ENCODE data around the gene C1QTNF8. TPM values are rescaled to one million over a fixed set of nuclear protein-coding genes. Genes with fewer than 3 reads are reported as not detected.

Gene C1QTNF8
- total RNA-seq, 1 donor, result not detected

DNA sequence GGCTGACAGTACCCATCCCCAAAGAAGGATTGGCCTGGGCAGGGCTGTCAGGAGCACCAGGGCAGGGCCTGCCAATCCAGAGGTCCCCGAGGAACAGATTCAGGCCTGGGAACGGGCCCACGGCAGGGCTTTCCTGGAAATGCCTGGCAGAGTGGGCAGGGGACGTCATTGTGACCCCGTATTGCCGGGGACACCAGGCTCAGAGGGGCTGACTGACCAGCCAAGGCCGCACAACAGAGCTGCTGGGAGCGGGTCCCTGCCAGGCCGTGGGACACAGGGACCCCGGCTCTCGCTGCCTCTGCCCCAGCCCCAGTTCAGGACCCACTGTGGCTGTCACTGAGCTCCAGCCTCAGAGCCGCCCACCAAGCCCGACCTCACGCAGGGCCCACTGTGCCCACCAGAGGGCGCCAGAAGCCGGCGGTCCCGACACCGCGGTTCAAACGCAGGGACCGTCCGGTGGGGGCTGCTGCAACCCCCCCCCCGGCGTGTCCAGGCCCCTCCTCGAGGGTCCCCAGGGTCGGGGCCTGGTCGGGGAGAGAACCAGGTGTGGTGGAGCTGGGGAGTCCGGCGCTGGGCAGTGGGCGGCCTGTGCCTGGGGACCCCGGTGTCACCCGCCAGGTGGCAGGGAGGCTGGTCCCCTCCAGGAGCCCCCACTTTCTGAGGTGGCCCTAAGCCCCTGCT is 38.7 kb downstream of the C1QTNF8 start:
- Histone ChIP-seq H3K4me1 (ENCODE audit: insufficient read depth, low read length) (no peaks in the 10 kb centered on the region), H3K4me3 (ENCODE audit: low read length) (no peak overlapping the region), H3K9me3 (ENCODE audit: low read depth, low read length) (no peaks in the 10 kb centered on the region), H3K27me3 (ENCODE audit: insufficient read depth, low read length) (no peaks in the 10 kb centered on the region)

DNA sequence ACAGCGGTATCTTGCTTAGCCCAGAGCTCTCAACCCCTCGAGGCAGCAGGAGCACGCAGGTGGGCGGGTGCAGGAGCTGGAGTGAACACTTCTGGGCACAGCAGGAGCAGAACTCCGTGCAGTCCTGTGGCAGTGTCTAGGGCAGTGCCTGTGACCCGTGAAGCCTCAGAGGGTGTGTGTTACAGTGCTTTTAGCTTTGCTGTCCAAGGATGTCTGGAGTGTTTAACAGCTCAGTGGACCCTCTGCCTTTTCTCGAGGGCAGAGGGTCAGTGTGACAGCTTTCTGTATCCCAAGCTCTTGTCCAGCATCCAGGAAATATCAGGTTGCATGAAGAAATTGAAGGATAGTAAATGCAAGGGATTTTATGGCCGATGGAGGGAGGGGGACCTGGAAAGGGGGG is 39.8 kb downstream of the C1QTNF8 start:
- Histone ChIP-seq H3K4me3 (ENCODE audit: low read length) (no peak overlapping the region), H3K9me3 (ENCODE audit: low read depth, low read length) (no peaks in the 10 kb centered on the region), H3K27me3 (ENCODE audit: insufficient read depth, low read length) (no peaks in the 10 kb centered on the region), H3K4me1 (ENCODE audit: insufficient read depth, low read length) (no peaks in the 10 kb centered on the region)

DNA sequence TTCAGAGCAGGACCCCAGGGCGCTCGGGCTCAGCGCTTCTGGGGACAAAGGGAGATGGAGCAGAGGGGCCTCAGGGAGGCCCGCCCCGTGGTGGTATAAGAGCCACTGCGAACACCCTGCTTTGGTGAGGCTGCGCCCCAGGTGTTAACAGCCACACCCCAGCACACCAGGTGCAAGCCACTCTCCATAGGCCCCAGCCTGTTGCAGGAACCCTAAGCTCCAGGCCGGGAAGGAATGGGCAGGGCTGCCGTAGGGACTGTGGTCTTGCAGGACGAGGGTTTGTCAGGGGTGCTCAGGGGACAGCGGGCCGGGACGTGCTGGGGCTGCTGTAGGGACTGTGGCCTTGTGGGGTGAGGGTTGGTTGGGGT is 40.5 kb downstream of the C1QTNF8 start:
- Histone ChIP-seq H3K4me3 (ENCODE audit: low read length) (no peak overlapping the region), H3K4me1 (ENCODE audit: insufficient read depth, low read length) (no peaks in the 10 kb centered on the region), H3K9me3 (ENCODE audit: low read depth, low read length) (no peaks in the 10 kb centered on the region), H3K27me3 (ENCODE audit: insufficient read depth, low read length) (no peaks in the 10 kb centered on the region)

DNA sequence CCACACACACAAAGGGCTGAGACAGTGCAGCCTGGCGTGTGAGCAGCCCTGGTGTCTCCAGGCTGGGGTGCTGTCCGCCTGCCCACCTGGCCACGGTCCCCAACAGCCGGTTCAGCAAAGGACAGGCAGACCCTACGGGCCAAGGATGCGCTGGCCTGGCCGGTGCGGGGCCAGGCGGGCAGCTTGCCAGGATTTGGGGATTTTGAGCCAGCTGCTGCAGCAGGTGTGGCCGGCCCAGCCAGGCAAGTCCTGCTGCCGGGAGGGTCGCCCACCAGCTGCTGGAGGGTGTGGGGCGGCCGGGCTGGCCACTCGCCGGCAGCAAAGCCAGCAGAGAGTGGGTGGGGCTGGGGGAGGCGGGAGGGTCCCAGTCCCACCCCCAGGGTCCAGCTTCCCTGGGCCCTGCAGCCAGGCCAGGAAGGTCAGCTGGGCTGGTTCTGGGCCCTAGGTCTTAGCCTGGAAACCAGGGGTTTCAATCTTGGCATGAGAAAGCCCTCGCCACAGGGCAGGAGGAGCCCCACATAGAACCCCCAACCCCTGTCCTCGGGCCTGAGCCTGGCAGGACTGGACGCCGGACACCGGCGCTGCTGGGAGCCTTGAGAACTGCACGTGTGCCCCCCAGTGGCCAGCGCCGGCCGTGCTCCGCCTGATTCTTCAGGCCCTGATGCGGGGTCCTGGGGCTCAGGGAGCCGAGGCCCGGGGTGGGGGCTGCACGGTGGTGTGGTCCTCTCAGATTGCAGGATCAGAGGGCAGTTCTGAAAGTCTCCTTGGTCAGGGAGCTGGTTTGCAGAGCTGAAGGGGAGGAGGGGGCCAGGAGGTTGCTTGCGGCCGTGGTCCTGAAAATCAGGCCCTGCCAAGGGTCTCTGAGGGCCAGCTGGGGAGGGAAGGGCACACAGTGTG is 41.1 kb downstream of the C1QTNF8 start:
- Histone ChIP-seq H3K4me3 (ENCODE audit: low read length) (no peak overlapping the region), H3K9me3 (ENCODE audit: low read depth, low read length) (no peaks in the 10 kb centered on the region), H3K4me1 (ENCODE audit: insufficient read depth, low read length) (no peaks in the 10 kb centered on the region), H3K27me3 (ENCODE audit: insufficient read depth, low read length) (no peaks in the 10 kb centered on the region)

DNA sequence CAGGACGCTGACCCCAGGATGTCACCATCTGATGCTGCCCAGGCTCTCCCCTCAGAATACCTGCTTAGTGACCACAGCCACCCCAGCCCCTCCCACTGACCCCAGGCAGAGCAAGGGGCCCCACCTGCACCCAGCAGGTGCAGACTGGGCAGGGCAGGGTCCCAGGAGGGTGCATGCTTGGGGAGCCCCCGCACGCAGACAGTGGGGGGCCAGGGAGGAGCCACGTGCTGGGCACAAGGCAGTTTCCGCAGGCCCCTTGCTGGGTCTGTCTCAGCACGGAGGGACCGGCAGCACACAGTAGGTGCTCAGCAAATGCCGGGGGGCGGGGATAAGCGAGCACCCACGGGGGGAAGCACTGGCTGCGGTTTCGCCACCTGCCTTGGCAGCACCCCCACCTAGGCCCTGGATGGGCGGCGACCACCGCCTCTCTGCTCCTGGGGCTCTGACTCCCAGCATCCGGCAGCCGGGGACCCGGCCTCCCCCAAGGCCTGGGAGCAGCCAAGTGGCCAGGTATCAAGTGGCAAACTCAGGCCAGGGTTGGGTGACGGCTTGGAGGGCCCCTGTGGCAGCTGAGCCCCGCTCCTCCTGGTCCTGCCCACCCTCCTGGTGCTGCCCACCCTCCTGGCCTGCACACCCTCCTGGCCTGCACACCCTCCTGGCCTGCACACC is 42.2 kb downstream of the C1QTNF8 start:
- Histone ChIP-seq H3K4me1 (ENCODE audit: insufficient read depth, low read length) (no peaks in the 10 kb centered on the region), H3K27me3 (ENCODE audit: insufficient read depth, low read length) (no peaks in the 10 kb centered on the region), H3K4me3 (ENCODE audit: low read length) (no peak overlapping the region), H3K9me3 (ENCODE audit: low read depth, low read length) (no peaks in the 10 kb centered on the region)

DNA sequence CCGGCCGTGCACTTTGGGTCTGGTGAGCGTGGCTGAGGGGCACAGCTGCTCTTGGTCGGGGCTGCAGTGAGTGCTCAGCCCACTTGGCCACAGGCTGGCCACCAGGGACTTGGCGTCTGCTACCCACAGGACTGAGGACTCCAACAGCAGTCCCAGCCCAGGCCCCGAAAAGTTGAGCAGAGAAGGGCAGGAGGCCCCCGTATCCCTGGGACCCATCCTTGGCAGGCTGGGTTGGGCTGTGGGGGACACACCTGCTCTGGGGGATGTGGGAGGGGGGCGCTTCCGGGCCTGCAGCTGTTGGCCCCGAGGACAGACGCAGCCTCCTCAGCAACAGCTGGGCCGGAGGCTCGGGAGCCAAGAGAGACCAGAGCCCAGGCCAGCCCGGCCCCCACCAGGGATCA is 42.9 kb downstream of the C1QTNF8 start:
- no peaks in the 10 kb centered on the region for H3K27me3 ChIP-seq (ENCODE audit: insufficient read depth, low read length)
- H3K9me3 ChIP-seq (ENCODE audit: low read depth, low read length), result no peaks in the 10 kb centered on the region
- no peaks in the 10 kb centered on the region for H3K4me1 ChIP-seq (ENCODE audit: insufficient read depth, low read length)
- no peak overlapping the region for H3K4me3 ChIP-seq (ENCODE audit: low read length)

DNA sequence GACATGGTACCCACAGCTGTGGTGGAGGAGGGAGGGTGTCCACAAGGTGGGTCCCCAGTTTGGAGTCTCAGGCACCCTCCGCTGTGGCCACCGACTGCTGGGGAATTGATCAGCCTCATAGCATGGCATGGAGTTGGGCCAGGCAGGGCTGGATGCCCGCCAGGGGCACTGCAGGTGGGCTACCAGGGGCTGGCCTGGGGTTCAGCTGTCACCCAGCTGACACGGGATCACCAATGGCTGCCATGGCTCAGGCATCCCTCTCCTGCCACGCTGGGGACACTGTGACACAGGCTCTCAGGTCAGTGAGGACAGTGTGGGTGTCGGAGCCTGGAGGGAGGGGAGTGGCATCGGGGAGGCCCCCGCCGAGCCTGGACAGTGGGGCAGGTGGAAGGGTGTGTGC is 43.3 kb downstream of the C1QTNF8 start:
- Histone ChIP-seq H3K27me3 (ENCODE audit: insufficient read depth, low read length) (no peaks in the 10 kb centered on the region), H3K4me1 (ENCODE audit: insufficient read depth, low read length) (no peaks in the 10 kb centered on the region), H3K9me3 (ENCODE audit: low read depth, low read length) (no peaks in the 10 kb centered on the region), H3K4me3 (ENCODE audit: low read length) (no peak overlapping the region)

DNA sequence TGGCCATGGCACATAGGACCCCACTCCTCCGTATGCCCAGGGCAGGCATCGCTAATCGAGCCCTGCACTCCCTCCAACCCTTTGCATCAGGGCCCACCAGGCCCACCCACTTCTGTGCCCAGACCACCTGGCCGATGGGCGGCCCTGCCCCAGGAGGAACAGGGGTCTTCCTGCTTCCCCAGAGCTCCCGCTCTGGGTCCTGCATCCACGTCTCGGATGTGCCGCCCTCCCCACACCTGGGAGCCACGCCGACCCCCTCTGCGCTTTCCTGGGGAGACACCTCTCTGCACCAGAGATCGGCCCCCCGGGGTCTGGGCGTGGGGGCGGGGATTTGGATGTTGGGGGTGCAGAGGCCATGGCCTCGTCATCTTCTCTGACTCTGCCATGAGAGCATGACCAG is 44.6 kb downstream of the C1QTNF8 start:
- Histone ChIP-seq H3K27me3 (ENCODE audit: insufficient read depth, low read length) (no peaks in the 10 kb centered on the region), H3K9me3 (ENCODE audit: low read depth, low read length) (no peaks in the 10 kb centered on the region), H3K4me3 (ENCODE audit: low read length) (no peak overlapping the region), H3K4me1 (ENCODE audit: insufficient read depth, low read length) (no peaks in the 10 kb centered on the region)

DNA sequence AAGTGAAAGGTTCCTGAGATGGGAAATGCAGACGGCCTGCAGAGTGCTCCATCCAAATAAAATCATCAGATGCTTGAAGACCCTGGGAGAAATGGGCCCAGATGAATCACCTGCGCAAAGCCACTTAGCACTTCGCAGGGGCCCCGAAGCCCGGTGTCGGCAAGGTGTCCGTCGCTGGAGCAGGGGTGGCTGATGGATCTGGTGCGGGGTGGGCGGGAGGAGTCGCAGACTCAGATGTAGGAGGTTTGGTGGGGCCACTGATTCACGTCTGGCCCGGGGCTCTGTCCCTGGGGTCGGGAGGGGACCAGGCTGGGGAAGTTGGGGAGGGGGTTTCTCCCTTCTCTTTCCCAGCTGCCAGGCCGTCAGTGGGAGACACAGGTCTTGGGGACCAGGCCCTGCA is 45.1 kb downstream of the C1QTNF8 start:
- H3K27me3 ChIP-seq (ENCODE audit: insufficient read depth, low read length), result no peaks in the 10 kb centered on the region
- no peaks in the 10 kb centered on the region for H3K9me3 ChIP-seq (ENCODE audit: low read depth, low read length)
- H3K4me1 ChIP-seq (ENCODE audit: insufficient read depth, low read length), result no peaks in the 10 kb centered on the region
- no peak overlapping the region for H3K4me3 ChIP-seq (ENCODE audit: low read length)

DNA sequence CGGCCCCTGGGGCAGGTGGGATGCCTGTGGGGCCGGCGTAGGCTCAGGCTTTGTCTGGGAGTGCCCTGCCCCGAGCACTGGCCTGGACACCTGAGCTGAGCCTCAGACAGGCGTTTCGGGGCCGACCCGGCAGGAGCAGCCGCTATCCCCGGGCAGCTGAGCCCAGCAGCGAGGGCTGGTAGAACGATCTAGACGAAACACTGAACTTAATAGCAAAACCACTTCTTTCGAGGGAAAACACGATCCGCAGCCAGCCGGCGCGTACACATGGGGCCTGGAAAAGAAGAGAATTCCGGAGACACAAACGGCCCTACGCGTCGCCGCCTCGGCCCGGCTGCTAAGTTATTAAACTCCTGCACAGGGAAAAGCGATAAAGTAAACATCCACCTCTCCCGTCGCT is 45.5 kb downstream of the C1QTNF8 start:
- H3K4me3 ChIP-seq (ENCODE audit: low read length), result no peak overlapping the region
- H3K4me1 ChIP-seq (ENCODE audit: insufficient read depth, low read length), result no peaks in the 10 kb centered on the region
- no peaks in the 10 kb centered on the region for H3K27me3 ChIP-seq (ENCODE audit: insufficient read depth, low read length)
- no peaks in the 10 kb centered on the region for H3K9me3 ChIP-seq (ENCODE audit: low read depth, low read length)

DNA sequence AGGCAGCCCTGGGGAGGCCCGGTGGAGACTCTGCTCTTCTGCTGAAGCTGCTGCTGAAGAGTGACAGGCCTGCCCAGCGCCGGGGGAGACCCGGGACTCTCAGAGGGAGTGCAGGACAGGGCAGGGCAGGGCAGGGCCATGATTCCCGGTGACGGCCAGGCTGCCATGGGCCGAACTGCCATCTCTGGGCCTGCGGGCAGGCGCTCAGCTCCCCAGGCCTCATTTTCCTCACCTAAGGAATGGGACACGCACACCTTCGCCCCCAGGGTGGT is 46.1 kb downstream of the C1QTNF8 start:
- no peak overlapping the region for H3K4me3 ChIP-seq (ENCODE audit: low read length)
- no peaks in the 10 kb centered on the region for H3K27me3 ChIP-seq (ENCODE audit: insufficient read depth, low read length)
- H3K4me1 ChIP-seq (ENCODE audit: insufficient read depth, low read length), result no peaks in the 10 kb centered on the region
- H3K9me3 ChIP-seq (ENCODE audit: low read depth, low read length), result no peaks in the 10 kb centered on the region

DNA sequence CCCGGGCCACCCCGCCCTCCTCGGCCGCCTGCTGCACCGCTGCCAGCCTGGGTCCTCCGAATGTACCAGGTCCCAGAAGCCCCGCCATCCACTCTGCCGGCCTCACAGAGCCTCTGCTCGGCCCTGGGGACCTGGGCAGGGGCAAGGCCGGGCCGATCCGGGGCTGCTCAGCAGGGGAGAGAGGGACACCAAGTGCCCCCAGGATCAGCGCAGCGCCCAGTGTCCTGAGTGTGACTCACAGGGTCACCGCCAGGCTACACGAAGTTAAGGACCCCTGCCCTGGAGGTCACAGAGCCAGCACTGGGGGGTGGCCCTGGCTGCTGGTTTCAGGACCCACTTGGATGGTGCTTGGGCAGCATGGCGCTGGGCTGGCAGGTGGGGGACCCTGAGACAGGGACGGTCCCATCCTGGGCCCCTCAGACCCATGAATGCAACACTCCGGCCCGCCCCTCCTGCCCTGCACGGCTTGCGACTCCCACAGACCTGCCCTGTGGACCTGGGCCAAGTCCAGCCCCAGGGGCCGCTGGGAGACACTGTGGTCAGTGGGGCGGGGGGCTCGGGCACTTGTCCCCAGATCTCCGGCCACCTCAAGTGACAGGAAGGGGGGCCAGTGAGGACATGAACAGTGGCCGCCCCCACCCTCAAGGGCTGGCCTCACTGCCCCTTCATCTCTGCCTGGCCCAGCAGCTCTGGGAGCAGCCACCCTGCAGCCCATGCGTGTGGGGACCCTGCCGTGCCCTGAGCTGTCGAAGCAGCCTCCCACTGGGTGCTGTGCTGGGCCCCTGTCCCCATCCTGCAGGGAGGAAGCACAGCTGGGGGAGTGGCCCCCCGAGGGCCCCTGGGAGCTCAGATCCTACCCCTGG is 46.7 kb downstream of the C1QTNF8 start:
- no peaks in the 10 kb centered on the region for H3K9me3 ChIP-seq (ENCODE audit: low read depth, low read length)
- no peaks in the 10 kb centered on the region for H3K4me1 ChIP-seq (ENCODE audit: insufficient read depth, low read length)
- H3K4me3 ChIP-seq (ENCODE audit: low read length), result no peak overlapping the region

DNA sequence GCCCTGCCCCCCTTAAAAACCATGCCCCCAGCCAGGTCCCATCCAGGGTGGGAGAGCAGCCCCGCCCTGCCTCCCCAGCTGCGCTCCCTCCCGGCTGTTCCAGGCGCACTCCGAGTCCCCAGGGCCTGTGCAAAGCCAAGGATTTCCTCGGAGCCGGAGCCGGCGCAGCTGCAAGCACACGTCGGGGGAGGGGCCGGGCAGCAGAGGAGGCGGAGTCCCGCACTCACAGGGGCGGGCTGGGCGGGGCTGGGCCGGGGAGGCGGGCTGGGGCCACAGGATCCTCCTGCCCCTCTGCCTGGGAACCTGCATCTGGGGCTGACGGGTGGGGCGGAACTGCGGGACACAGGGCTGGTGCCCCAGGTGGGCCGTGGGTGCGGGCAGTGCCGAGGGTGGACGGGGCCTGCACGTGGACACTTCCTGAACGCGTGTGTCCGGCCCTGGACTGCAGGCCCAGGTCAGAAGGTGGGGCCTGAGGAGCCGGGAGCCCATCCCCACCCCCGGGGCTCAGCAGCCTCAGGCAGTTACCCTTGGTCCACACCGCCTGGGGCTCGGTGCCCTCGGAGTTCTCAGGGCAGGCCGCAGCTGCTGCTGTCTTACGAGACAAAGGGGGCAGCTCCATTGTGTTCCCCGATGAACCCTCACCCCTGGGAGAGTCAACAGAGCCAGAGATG is 47.5 kb downstream of the C1QTNF8 start:
- no peaks in the 10 kb centered on the region for H3K4me1 ChIP-seq (ENCODE audit: insufficient read depth, low read length)
- H3K9me3 ChIP-seq (ENCODE audit: low read depth, low read length), result no peaks in the 10 kb centered on the region
- no peaks in the 10 kb centered on the region for H3K27me3 ChIP-seq (ENCODE audit: insufficient read depth, low read length)
- no peak overlapping the region for H3K4me3 ChIP-seq (ENCODE audit: low read length)

More for the DNA sequence above, 46.7 kb downstream of the C1QTNF8 start:
- no peaks in the 10 kb centered on the region for H3K27me3 ChIP-seq (ENCODE audit: insufficient read depth, low read length)

DNA sequence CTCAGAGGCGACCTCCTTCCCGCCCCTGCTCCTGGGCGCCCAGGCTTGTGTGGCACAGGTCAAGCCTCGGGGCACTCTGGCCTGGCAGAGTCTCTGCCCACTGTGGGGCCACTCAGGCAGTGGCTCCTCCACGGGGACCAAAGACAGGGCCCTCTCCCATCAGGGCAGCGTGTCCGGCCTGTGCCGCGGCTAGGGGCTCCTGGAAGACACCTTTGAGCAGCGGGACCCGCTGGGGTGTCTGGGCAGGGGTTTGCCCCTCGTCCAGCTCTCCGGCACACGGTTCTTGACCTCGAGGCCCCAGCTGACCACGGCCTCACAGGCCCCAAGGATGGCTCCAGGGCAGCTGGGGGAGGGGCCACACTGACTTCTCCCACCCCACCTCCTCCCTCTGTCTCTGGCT is 48.2 kb downstream of the C1QTNF8 start:
- Histone ChIP-seq H3K4me1 (ENCODE audit: insufficient read depth, low read length) (no peaks in the 10 kb centered on the region), H3K9me3 (ENCODE audit: low read depth, low read length) (no peaks in the 10 kb centered on the region), H3K4me3 (ENCODE audit: low read length) (no peak overlapping the region), H3K27me3 (ENCODE audit: insufficient read depth, low read length) (no peaks in the 10 kb centered on the region)

Measured in mononuclear cell (primary cell).